Prostate gland (tissue), 2 donors: ENCODE measurements around the gene CAMK2B. TPM values are rescaled to one million over a fixed set of nuclear protein-coding genes. Genes with fewer than 3 reads are reported as not detected.

Experiments
- DNase-seq: peaks from one replicate; pipeline ENCODE4 v3.0.0-alpha.2; 2019; ENCODE audit warnings: low spot score
- H3K27ac ChIP-seq, 2 donors: fragments of 200-600 bp; sonication (generic); 2 replicates each; pipeline ENCODE4 v1.5.1; 2017 to 2019
- H3K27me3 ChIP-seq: fragments of 200-600 bp; sonication (generic); replicated peaks from 2 replicates; pipeline ENCODE4 v1.5.1; 2019; ENCODE audit not compliant: insufficient read depth
- H3K36me3 ChIP-seq, 2 donors: fragments of 200-600 bp; sonication (generic); 1 replicate in 1 of 2; 2 replicates in 1 of 2; pipeline versions ENCODE4 v1.5.1 to v1.8.1; 2017 to 2019
- H3K4me1 ChIP-seq: fragments of 200-600 bp; sonication (generic); replicated peaks from 2 replicates; pipeline ENCODE4 v1.5.1; 2019
- H3K4me3 ChIP-seq, 2 donors: fragments of 200-600 bp; sonication (generic); 2 replicates each; pipeline ENCODE4 v1.5.1; 2017 to 2019
- H3K9me3 ChIP-seq: fragments of 200-600 bp; sonication (generic); 2 replicates; pipeline ENCODE4 v1.5.1; 2017
- POLR2A ChIP-seq: fragments of 450-650 bp; IDR thresholded peaks from one replicate; pipeline ENCODE4 v1.6.1; 2016; ENCODE audit warnings: antibody characterized with exemption, mild to moderate bottlenecking
- POLR2AphosphoS5 ChIP-seq: sonication (generic); formaldehyde crosslinking; IDR thresholded peaks from one replicate; pipeline ENCODE4 v1.6.1; 2017; ENCODE audit warnings: antibody characterized with exemption
- WGBS: methylation state at CpG from one replicate; pipeline ENCODE4 v1.1.5; 2018; 5-methylcytosine and 5-hydroxymethylcytosine counted together
- intact Hi-C: fragments of 100-400 bp; cut with DNase I; formaldehyde crosslinking; loops from one replicate; pipeline ENCODE4 v1.14.2; 2022
- total RNA-seq, 2 donors: library from RNA; depleted of rRNA; stranded (reverse); fragments of >200 nt; gene quantifications; one replicate each; pipeline ENCODE4 v1.1.0, GENCODE V29; 2016
- TF ChIP-seq, protein P1 (sequence below), 4 experiments: fragments of 200-600 bp in 2 of 4; fragments of 450-650 bp in 2 of 4; sonication (generic) in 2 of 4; IDR thresholded peaks; 1 replicate in 3 of 4; 2 replicates in 1 of 4; pipeline ENCODE4 v1.5.1; 2016 to 2019; ENCODE audit warnings: antibody characterized with exemption in 4 of 4, mild to moderate bottlenecking in 2 of 4, moderate library complexity in 2 of 4

Gene CAMK2B
- total RNA-seq, 2 donors from 2014 or later: 5.7 to 16.9 TPM

- Histone ChIP-seq H3K27me3 (no peaks in the 10 kb centered on the region), H3K4me1 (no peaks in the 10 kb centered on the region), H3K36me3 (no peaks in the 10 kb centered on the region), H3K4me3 (no peak overlapping the region), H3K27ac (no peak overlapping the region), H3K9me3 (no peaks in the 10 kb centered on the region)
- no peak for TF ChIP-seq POLR2A
- no peak for TF ChIP-seq POLR2AphosphoS5
- TF ChIP-seq, protein P1, sequence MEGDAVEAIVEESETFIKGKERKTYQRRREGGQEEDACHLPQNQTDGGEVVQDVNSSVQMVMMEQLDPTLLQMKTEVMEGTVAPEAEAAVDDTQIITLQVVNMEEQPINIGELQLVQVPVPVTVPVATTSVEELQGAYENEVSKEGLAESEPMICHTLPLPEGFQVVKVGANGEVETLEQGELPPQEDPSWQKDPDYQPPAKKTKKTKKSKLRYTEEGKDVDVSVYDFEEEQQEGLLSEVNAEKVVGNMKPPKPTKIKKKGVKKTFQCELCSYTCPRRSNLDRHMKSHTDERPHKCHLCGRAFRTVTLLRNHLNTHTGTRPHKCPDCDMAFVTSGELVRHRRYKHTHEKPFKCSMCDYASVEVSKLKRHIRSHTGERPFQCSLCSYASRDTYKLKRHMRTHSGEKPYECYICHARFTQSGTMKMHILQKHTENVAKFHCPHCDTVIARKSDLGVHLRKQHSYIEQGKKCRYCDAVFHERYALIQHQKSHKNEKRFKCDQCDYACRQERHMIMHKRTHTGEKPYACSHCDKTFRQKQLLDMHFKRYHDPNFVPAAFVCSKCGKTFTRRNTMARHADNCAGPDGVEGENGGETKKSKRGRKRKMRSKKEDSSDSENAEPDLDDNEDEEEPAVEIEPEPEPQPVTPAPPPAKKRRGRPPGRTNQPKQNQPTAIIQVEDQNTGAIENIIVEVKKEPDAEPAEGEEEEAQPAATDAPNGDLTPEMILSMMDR (IDR thresholded peaks at IDR 0.05): no peak
- intact Hi-C loops: no loop called here
- no peak for DNase-seq
- 76% methylated on average over 16 of the region's 16 CpGs for WGBS
Measured at GRCh38 chr7:44188480-44189225, 136.7 kb downstream of the CAMK2B start.

DNA sequence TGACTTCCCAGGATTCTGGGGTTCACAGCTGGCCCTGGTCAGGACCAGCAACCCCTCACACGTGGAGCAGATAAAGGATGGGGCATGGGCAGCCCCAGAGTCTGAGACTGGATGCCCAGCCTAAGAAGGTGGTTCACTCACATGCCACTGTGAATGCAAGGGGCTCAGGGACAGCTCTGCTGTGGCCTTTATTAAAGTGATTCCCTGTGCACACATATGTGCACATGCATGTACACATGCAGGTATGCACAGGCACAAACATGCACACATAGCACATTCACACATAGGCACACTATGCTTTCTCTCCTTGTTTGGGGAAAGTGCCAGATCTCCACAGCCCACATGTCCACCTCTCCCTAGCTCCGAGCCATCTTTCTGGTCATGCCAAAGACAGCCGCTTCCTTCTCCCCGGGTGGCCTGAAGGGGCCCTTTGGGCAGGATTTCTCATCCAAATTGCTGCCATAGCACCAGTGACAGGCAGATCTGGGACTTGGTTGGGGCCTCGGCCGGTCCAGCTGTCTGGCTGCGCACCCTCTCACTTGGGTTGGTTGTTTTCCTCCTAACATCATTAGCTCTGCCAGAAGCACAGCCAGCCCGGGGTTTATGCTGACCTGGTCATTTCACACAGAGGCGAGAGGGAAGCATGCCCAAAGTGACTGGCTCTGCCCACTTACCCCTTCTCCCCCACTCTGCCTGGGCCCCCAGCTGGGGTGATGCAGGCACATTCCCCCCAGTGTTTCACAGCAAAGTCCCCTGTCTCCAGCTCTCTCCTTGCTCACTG lies 137.6 kb downstream of the CAMK2B start:
- Histone ChIP-seq H3K4me3 (no peak overlapping the region), H3K27ac (no peak overlapping the region), H3K9me3 (no peaks in the 10 kb centered on the region), H3K4me1 (no peaks in the 10 kb centered on the region), H3K36me3 (no peaks in the 10 kb centered on the region), H3K27me3 (no peaks in the 10 kb centered on the region)
- no peak for DNase-seq
- intact Hi-C loops: no loop called here
- TF ChIP-seq, protein P1 (IDR thresholded peaks at IDR 0.05): no peak
- TF ChIP-seq POLR2AphosphoS5 (no peak), POLR2A (no peak)
- 51% methylated on average over 9 of the region's 9 CpGs for WGBS

- no peaks in the 10 kb centered on the region for H3K4me1 ChIP-seq
- TF ChIP-seq POLR2A (no peak), POLR2AphosphoS5 (no peak)
- TF ChIP-seq, protein P1 (IDR thresholded peaks at IDR 0.05): no peak
- intact Hi-C loops: no loop called here
- H3K4me3 ChIP-seq: no peak overlapping the region
- H3K9me3 ChIP-seq: no peaks in the 10 kb centered on the region
- H3K27me3 ChIP-seq: no peaks in the 10 kb centered on the region
- H3K36me3 ChIP-seq: no peaks in the 10 kb centered on the region
- DNase-seq: no peak
- WGBS: 84% methylated on average over 5 of the region's 5 CpGs
- H3K27ac ChIP-seq: no peak overlapping the region
Measured at GRCh38 chr7:44186736-44187135, 138.7 kb downstream of the CAMK2B start.

DNA sequence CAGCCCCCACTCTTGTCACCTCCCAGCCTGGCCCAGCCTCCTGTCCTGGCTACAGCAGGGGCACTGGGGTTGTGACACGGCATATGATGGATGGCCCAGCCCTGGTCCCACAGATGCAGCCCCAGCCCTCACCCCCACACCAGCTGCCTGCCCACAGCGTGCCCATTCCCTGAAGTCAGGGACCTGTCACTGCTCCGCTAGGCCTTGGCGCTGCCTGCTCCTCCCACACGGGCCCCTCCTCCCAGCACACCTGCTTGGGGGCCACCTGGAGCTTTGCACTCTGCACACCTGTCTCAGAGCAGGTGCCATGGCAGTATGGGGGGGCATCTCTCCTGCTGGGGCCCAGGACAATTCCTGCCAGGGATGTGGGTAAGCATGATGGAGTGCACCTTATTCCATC lies 139.7 kb downstream of the CAMK2B start:
- intact Hi-C loops: no loop called here
- TF ChIP-seq, protein P1 (IDR thresholded peaks at IDR 0.05): no peak
- TF ChIP-seq POLR2AphosphoS5 (no peak), POLR2A (no peak)
- no peaks in the 10 kb centered on the region for H3K27me3 ChIP-seq
- DNase-seq: no peak
- H3K27ac ChIP-seq: no peak overlapping the region
- no peaks in the 10 kb centered on the region for H3K4me1 ChIP-seq
- H3K4me3 ChIP-seq: no peak overlapping the region
- 80% methylated on average over 5 of the region's 5 CpGs for WGBS
- no peaks in the 10 kb centered on the region for H3K9me3 ChIP-seq
- no peaks in the 10 kb centered on the region for H3K36me3 ChIP-seq
